IMR-90 (cell line): ENCODE measurements around the gene DCUN1D3. TPM values are rescaled to one million over a fixed set of nuclear protein-coding genes. Genes with fewer than 3 reads are reported as not detected.
A peak's percentile ranks its signal among the peaks of the same experiment; 100 is the strongest.

ENCODE experiments used
- ATAC-seq: fragments of 200-7000 bp; cut with Tn5 transposase; 2 replicates; pipeline ENCODE4 v1.9.1; 2020; ENCODE audit warnings: low read depth, mild to moderate bottlenecking, moderate library complexity
- BruUV-seq: library from RNA; stranded (reverse); fragments of 400-500 nt; replicated peaks from 2 replicates; lab custom pipeline; 2021; lab: Mats Ljungman, UMichigan
- CTCF ChIA-PET: fragments of 300-600 bp; formaldehyde crosslinking; extraction: SDS; loops from one replicate; lab custom pipeline; 2021; ENCODE audit warnings: antibody characterized with exemption; lab: Yijun Ruan, JAX
- POLR2A ChIA-PET: fragments of 300-600 bp; sonication (Branson Sonifier 250); formaldehyde crosslinking; loops from one replicate; lab custom pipeline; 2022; ENCODE audit warnings: antibody characterized with exemption; ENCODE audit not compliant: unreplicated experiment; lab: Charles Lee
- DNase-seq: peaks from one replicate; pipeline ENCODE4 v3.0.0; 2013
- H2AFZ ChIP-seq: replicated peaks from 2 replicates; pipeline ENCODE3; 2013; ENCODE audit warnings: low read length, mild to moderate bottlenecking; ENCODE audit not compliant: poor library complexity
- H2AK5ac ChIP-seq: 2 replicates; pipeline ENCODE4 v1.6.1; 2013; ENCODE audit warnings: low read depth, low read length, inconsistent platforms
- H2AK9ac ChIP-seq: replicated peaks from 2 replicates; pipeline ENCODE3; 2013; ENCODE audit warnings: mild to moderate bottlenecking, low read depth, low read length, moderate library complexity; ENCODE audit not compliant: poor library complexity
- H2BK120ac ChIP-seq: 2 replicates; pipeline ENCODE4 v1.6.1; 2013; ENCODE audit warnings: low read depth, low read length, inconsistent platforms
- H2BK15ac ChIP-seq: 3 replicates; pipeline ENCODE4 v1.6.1; 2013; ENCODE audit warnings: low read depth, low read length, inconsistent platforms
- H2BK20ac ChIP-seq: 2 replicates; pipeline ENCODE4 v1.6.1; 2013; ENCODE audit warnings: low read depth, mild to moderate bottlenecking, inconsistent platforms, low read length, moderate library complexity
- H2BK5ac ChIP-seq: 2 replicates; pipeline ENCODE4 v1.6.1; 2013; ENCODE audit warnings: mild to moderate bottlenecking, low read depth, low read length, inconsistent platforms; ENCODE audit not compliant: poor library complexity, severe bottlenecking
- H3K14ac ChIP-seq: replicated peaks from 2 replicates; pipeline ENCODE4 v1.6.1; 2013; ENCODE audit warnings: low read depth, low read length, inconsistent platforms
- H3K18ac ChIP-seq: 2 replicates; pipeline ENCODE4 v1.6.1; 2013; ENCODE audit warnings: low read depth, low read length, control low read depth
- H3K23ac ChIP-seq: 2 replicates; pipeline ENCODE4 v1.6.1; 2013; ENCODE audit warnings: low read depth, low read length, inconsistent platforms
- H3K27ac ChIP-seq: 2 replicates; pipeline ENCODE4 v1.5.1; 2013; ENCODE audit warnings: mild to moderate bottlenecking, control low read depth, low read length; ENCODE audit not compliant: insufficient read depth
- H3K27me3 ChIP-seq: 2 replicates; pipeline ENCODE4 v1.6.1; 2013; ENCODE audit warnings: low read length; ENCODE audit not compliant: control insufficient read depth, insufficient read depth
- H3K36me3 ChIP-seq: 2 replicates; pipeline ENCODE4 v1.6.1; 2013; ENCODE audit warnings: low read length, mixed read lengths; ENCODE audit not compliant: control insufficient read depth, insufficient read depth
- H3K4ac ChIP-seq: 2 replicates; pipeline ENCODE4 v1.6.1; 2013; ENCODE audit warnings: low read depth, low read length, inconsistent platforms
- H3K4me1 ChIP-seq: 2 replicates; pipeline ENCODE4 v1.6.1; 2013; ENCODE audit warnings: low read length, mixed read lengths; ENCODE audit not compliant: control insufficient read depth, insufficient read depth
- H3K4me2 ChIP-seq: 2 replicates; pipeline ENCODE4 v1.6.1; 2013; ENCODE audit warnings: low read depth, mild to moderate bottlenecking, control low read depth, low read length, moderate library complexity
- H3K4me3 ChIP-seq: 2 replicates; pipeline ENCODE4 v1.5.1; 2013; ENCODE audit warnings: low read depth, mild to moderate bottlenecking, control low read depth, low read length, moderate library complexity; ENCODE audit not compliant: insufficient read depth
- H3K56ac ChIP-seq: 2 replicates; pipeline ENCODE4 v1.6.1; 2013; ENCODE audit warnings: low read length, inconsistent platforms; ENCODE audit not compliant: insufficient read depth; ENCODE audit errors: extremely low read depth
- H3K79me1 ChIP-seq, 2 experiments: 2 replicates each; pipeline ENCODE4 v1.6.1; 2013; ENCODE audit warnings: low read length in 2 of 2, inconsistent platforms in 1 of 2, low read depth in 1 of 2
- H3K9ac ChIP-seq: 2 replicates; pipeline ENCODE4 v1.6.1; 2013; ENCODE audit warnings: low read depth, low read length, control low read depth
- H3K9me1 ChIP-seq: 2 replicates; pipeline ENCODE4 v1.6.1; 2013; ENCODE audit warnings: low read length, inconsistent platforms; ENCODE audit not compliant: insufficient read depth
- H3K9me3 ChIP-seq: 2 replicates; pipeline ENCODE4 v1.6.1; 2013; ENCODE audit warnings: low read length; ENCODE audit not compliant: control insufficient read depth, insufficient read depth
- H4K20me1 ChIP-seq: 2 replicates; pipeline ENCODE4 v1.6.1; 2013; ENCODE audit warnings: low read length, inconsistent platforms; ENCODE audit not compliant: insufficient read depth
- H4K5ac ChIP-seq: 2 replicates; pipeline ENCODE4 v1.6.1; 2013; ENCODE audit warnings: mild to moderate bottlenecking, low read depth, low read length, control low read depth
- H4K8ac ChIP-seq, 2 experiments: 2 replicates each; pipeline ENCODE4 v1.6.1; 2013; ENCODE audit warnings: low read depth in 2 of 2, low read length in 2 of 2, control low read depth in 1 of 2, inconsistent platforms in 1 of 2
- H4K91ac ChIP-seq: 2 replicates; pipeline ENCODE4 v1.6.1; 2013; ENCODE audit warnings: low read depth, low read length, inconsistent platforms; ENCODE audit not compliant: insufficient read depth
- ELK1 ChIP-seq: fragments of 150-350 bp; IDR thresholded peaks from 2 replicates; pipeline ENCODE4 v1.6.1; 2016; ENCODE audit warnings: low read depth, mild to moderate bottlenecking, low read length, moderate library complexity, borderline replicate concordance
- POLR2A ChIP-seq: IDR thresholded peaks from 2 replicates; pipeline ENCODE4 v1.6.1; 2012; ENCODE audit warnings: mild to moderate bottlenecking, low read depth, low read length
- RAD21 ChIP-seq: IDR thresholded peaks from 2 replicates; pipeline ENCODE4 v1.6.1; 2012; ENCODE audit warnings: low read length, improper control_type of control experiment
- WGBS, 2 experiments: methylation state at CpG; one replicate each; pipeline versions ENCODE4 v1.1.5 to v1.1.7; 2013; ENCODE audit warnings: missing lambda C conversion rate in 2 of 2; ENCODE audit not compliant: insufficient read length in 1 of 2; ENCODE audit errors: extremely low coverage in 2 of 2; 5-methylcytosine and 5-hydroxymethylcytosine counted together
- dilution Hi-C: fragments of 300-500 bp; cut with HindIII; formaldehyde crosslinking; loops from one replicate; pipeline ENCODE4 v1.14.3; 2018; ENCODE audit warnings: low sequenced_read_pairs; ENCODE audit not compliant: unreplicated experiment
- in situ Hi-C: fragments of 300-500 bp; cut with MboI; formaldehyde crosslinking; loops from 3 replicates; pipeline ENCODE4 v1.14.3; 2019; ENCODE audit warnings: low sequenced_read_pairs, inconsistent platforms, mixed read lengths
- intact Hi-C: fragments of 100-400 bp; cut with micrococcal nuclease; formaldehyde crosslinking; loops from 2 replicates; pipeline ENCODE4 v1.10.0; 2022
- polyA plus RNA-seq, 3 experiments: library from polyadenylated mRNA; depleted of rRNA; stranded (reverse); fragments of >200 nt; gene quantifications; 2 replicates each; pipeline ENCODE4 v1.2.3, GENCODE V29; 2012; ENCODE audit warnings: low replicate concordance in 1 of 3
- total RNA-seq: library from RNA; depleted of rRNA; stranded (reverse); fragments of >200 nt; gene quantifications from 2 replicates; pipeline ENCODE4 v1.2.3, GENCODE V29; 2012

DCUN1D3 gene
- total and polyA plus RNA-seq, 2 of the 4 experiments (the other 2 are of a cell fraction), result 8.1 to 42.3 TPM

GRCh38 chr16:20853981-20854620 lies 46.1 kb downstream of the DCUN1D3 start:
- Histone ChIP-seq H3K4me3 (no peak overlapping the region), H3K23ac (no peak overlapping the region), H4K8ac (no peak overlapping the region), H2BK20ac (no peak overlapping the region), H3K27me3 (no peaks in the 10 kb centered on the region), H3K9me3 (no peaks in the 10 kb centered on the region), H3K36me3 (peaks cover 18% of the 10 kb centered on the region), H2AFZ (no peak overlapping the region), H3K9ac (no peak overlapping the region), H2AK5ac (no peak overlapping the region), H3K18ac (no peak overlapping the region), H2BK120ac (no peak overlapping the region), H3K4me1 (peaks cover 13% of the 10 kb centered on the region), H3K27ac (no peak overlapping the region), H3K4ac (no peak overlapping the region), H3K79me1 (peaks cover 22 to 51% of the 10 kb centered on the region in 2 experiments; a peak in 3 of 4 replicates), H2BK5ac (peak overlapping the region; percentile 36), H3K14ac (no peak overlapping the region), H3K56ac (no peak overlapping the region), H2AK9ac (no peak overlapping the region), H4K91ac (no peak overlapping the region), H4K5ac (no peak overlapping the region), H3K9me1 (peaks cover 10% of the 10 kb centered on the region), H3K4me2 (no peak overlapping the region), H2BK15ac (no peak overlapping the region), H4K20me1 (no peaks in the 10 kb centered on the region)
- TF ChIP-seq POLR2A (no peak), ELK1 (no peak), RAD21 (no peak)
- WGBS, 2 experiments, result 60% methylated on average over 1 of the region's 3 CpGs; no CpG with 5 or more reads in 1 of the 2 experiments
- intact Hi-C loops, result loop anchor here (5.0 kb wide), 1 partner anchor 93 kb away; no protein-coding TSS in a partner anchor
- ATAC-seq, result no peak
- no TSS peak for BruUV-seq
- dilution Hi-C loops, result no loop called here
- in situ Hi-C loops, result loop anchor here (5.0 kb wide), 3 partner anchors 233 to 443 kb away; partner anchors contain the start of gene LDAF1
- POLR2A ChIA-PET, result no interaction called here
- CTCF ChIA-PET, result no interaction called here
- DNase-seq, result no peak
